GM21526 (cell line): ENCODE measurements around the gene AKAP13.

Experiments used
- ATAC-seq: cut with Tn5 transposase; IDR thresholded peaks from one replicate; pipeline ENCODE4 v1.9.1; 2021; ENCODE audit warnings: moderate library complexity; ENCODE audit not compliant: unreplicated experiment, low FRiP score

AKAP13 gene

GRCh38 chr15:85381850-85382751 is 1.7 kb downstream of the AKAP13 start:
- ATAC-seq = no peak

DNA sequence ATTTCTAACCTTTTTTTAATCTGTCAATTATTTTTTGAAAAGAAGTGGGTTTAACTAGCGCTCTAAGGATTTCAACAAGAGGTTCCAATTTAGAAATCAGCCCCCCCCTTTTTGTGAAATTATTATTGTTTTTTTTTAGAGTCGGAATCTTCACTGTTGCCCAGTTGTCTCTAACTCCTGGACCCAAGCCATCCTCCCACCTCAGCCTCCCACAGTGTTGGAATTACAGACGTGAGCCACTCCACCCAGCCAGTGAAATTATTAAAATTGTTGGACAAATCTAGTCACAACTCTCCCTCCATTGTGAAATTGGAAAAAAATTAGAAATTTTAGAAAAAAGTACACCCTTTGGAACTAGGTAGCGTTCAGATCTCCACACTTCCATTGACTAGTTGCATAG is 2.5 kb downstream of the AKAP13 start:
- no peak for ATAC-seq

- no peak for ATAC-seq
Observed at GRCh38 chr15:85383470-85384148, 3.2 kb downstream of the AKAP13 start.

GRCh38 chr15:85386261-85386660 is 5.9 kb downstream of the AKAP13 start:
- no peak for ATAC-seq

DNA sequence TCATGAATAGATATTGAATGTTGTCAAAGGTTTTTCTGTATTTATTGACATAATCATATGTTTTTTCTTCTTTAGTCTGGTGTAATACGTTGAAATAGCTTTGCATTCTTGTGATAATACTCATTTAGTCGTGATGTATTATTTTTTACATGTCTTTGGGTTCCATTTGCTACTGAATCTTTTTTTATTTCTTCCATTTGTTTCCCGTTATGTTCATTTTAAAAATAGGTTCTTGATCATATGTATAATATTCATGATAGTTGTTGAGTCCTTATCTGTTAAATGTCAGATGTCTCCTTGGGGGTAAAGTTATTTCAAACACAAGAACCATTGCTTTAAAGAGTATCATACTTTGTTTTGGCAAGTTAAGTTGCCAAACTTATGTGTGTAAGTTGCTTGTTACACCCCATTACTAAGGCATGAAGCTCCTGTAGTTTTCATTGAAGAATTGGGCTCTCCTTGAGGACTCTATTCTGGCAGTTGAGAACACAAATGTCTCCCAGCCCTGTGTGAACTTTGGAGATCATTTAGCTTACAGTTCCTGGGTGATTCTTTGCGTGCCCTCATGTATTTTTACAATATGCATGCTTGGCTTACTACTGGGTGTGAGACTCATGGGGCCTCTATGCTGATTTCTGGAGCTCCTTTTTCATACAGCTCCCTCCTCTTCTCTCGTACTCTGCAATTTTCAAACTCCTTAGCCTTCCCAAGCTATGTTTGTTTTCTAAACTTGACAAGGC is 8.3 kb downstream of the AKAP13 start:
- ATAC-seq = no peak

DNA sequence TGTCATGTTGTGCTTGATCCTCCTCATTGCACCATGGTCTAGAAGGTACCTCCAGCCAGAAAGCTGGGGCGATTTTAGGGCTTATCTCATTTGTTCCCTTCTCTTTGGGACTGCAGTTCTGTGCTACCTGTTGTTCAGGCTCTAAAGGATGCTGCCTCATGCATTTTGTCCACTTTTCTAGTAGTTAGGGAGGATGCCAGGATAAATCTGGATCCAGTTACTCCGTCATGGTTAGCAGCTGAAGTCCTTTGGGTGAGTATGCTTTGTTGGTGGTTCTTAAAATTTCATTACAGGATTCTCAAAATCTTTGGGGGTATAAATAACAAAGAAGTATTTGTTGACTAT is 8.9 kb downstream of the AKAP13 start:
- no peak for ATAC-seq

DNA sequence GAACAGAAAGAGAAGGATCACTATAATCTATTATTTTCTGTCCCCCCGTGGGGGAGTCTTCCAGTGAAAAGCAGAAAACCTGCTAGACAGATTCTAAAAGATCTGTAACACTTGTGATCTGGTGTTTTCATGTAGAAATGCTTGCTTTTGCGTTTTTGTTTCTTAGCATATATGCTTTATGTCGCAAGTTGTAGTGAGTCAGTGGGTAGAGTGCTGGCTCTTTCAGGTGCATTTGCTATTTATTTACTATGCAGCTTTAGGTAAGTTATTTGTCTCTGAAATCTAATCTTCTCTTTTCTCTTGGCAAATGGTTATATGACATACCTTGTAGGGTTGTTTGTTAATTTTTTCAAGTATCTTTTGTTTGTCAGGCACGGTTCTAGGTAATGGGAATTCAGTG is 9.4 kb downstream of the AKAP13 start:
- no peak for ATAC-seq

DNA sequence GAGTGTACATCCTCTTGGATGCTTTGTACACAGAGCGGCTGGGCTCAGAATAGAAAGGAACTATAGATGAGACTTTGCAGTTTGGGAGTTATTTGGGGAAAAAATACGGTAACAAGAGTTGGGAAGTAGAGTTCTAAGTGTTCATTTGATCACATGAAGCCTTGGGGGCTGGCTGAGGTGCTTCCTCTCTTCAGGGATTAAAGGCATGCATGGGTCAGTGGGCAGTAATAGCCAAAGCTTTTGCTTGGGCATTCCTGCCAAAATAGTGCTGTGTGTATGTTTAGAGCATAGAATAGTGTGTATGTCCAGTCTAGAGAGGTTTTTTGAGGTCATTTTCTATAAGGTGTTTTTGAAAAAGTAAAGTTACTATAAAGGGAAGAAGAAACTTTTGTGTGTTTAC is 12.8 kb downstream of the AKAP13 start:
- ATAC-seq = no peak

GRCh38 chr15:85394554-85395333 is 14.3 kb downstream of the AKAP13 start:
- no peak for ATAC-seq

DNA sequence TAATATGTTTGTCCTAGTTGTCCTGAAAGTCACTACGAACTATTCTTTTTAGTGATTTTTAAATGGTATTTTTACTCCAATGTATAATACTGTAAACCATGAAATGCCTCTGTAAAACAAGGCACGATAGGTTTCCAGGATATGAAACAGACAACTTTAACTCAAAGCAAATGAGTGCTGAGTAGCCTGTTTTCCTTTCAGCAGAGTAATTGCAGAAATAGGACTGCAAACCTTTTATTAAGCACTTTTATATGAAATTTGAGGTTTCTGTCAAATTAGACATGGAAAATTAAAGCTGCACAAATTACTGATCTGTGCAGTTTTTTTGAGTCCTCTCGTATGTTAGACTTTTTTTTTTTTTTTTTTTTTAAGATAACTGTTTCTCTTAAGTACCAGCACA is 16.2 kb downstream of the AKAP13 start:
- no peak for ATAC-seq

DNA sequence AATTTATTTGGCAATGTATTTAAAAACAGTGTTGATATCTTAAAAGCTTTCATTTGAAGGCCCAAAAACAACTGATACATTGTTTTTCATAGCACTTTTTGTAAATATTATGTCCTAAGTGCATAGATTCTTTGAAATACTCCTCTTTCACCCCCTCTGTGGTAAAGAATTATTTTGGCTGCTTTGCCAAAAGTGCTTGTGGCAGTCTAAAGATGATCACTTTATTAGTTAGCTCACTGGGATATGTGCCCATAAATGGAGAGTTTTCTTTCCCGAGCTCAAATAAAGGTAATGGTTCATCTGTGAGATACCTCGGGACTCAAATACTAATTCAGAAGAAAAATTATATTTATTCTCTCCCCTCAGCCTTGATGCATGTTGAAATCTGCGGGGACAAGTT is 16.7 kb downstream of the AKAP13 start:
- no peak for ATAC-seq

GRCh38 chr15:85397926-85398325 is 17.5 kb downstream of the AKAP13 start:
- no peak for ATAC-seq

GRCh38 chr15:85398822-85399221 is 18.4 kb downstream of the AKAP13 start:
- no peak for ATAC-seq

- ATAC-seq = no peak
Observed at GRCh38 chr15:85399627-85400026, 19.2 kb downstream of the AKAP13 start.

- ATAC-seq = no peak
Observed at GRCh38 chr15:85400606-85401005, 20.2 kb downstream of the AKAP13 start.

- ATAC-seq = no peak
Observed at GRCh38 chr15:85401108-85401774, 20.8 kb downstream of the AKAP13 start.

DNA sequence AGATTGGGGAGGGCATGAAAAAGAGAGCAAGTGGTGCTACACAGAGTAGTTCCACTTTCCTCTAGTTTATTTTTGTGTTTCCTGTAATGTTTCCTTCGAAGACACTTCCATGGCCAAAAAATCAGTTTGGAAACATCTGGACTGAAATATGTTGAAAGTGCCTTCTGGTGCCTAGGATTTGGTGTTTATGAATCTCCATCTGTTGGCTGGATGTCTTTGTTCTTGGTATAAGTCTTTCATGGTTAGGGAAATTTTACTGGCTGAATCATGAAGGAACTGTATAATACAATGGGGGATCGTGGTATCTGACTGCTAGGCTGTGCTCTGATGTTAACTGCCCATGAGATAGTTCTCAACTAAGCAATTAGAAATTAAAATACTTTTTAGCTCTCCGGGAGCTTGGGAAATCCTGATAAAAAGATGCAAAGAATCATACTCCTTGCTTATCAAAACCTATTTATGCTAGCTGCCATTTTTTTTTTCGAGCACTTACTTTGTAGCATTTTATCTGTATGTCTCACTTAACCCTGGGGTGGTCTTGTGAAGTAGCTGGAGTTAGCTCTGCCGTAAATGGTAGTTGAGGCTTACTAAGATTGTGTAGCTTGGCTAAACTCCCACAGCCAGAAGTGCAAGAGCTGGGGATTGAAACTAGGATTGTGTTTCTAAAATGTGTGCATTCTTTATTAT is 21.9 kb downstream of the AKAP13 start:
- no peak for ATAC-seq

DNA sequence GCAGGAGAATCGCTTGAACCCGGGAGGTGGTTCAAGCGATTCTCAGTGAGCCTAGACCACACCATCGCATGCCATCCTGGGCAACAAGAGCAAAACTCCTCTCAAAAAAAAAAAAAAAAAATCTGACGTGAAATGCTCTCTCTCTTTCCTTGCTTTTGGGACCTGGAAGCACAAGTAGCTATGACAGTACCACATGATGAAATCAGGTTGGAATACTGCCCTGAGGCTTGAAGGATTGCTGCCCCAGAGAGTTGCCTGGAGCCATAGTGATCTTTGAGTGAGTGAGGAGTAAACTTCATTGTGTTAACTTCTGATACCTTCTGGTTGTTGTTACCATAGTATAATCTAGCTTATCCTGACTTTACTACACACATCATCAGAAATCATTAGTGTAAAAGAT is 23.3 kb downstream of the AKAP13 start:
- ATAC-seq = no peak

DNA sequence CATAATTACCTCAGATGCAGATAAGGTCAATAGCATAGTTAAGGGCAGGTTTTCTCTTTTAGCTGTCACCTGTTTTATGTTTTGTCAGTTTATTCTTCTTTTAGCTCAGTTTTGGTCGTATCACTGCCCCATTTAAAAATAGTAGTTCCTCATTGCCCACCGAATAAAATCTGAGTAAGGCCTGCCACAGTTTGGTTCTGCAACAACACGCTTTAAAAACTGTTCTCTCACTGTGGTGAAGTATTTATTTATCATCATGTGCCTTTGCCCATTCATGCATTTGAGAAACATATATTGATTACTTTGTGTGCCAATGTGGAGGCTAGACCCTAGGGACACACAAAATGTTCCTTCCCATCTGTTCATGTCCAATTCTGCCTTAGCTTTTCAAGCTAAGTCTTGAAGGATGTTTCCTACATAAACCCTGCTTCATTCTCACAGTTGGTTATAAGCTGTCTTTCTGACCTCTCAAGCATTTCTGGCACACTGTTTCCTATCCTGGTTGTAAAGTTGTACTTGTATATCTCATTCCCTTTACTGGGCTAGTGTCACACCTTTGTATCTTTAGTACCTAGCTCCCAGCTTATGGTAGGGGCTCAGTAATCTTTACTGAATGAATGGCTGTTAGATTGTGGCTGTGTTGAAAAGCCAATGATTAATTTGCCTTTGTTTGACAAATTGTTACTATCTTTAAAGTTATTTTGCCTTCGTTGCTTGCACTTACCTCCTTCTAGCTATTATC is 23.9 kb downstream of the AKAP13 start:
- ATAC-seq = no peak
